Stomach (tissue), 9 donors: ENCODE measurements around the gene GRK6. TPM values are rescaled to one million over a fixed set of nuclear protein-coding genes. Genes with fewer than 3 reads are reported as not detected.

ENCODE experiments used
- DNase-seq, 2 donors: peaks; one replicate each; pipeline versions ENCODE4 v3.0.0 to v3.0.0-alpha.2; 2013 to 2019
- H3K27ac ChIP-seq, 5 donors: fragments of 200-600 bp in 4 of 5; sonication (generic) in 4 of 5; one replicate each; pipeline ENCODE4 v1.5.1; 2013 to 2019; ENCODE audit warnings: mild to moderate bottlenecking in 1 of 5, moderate library complexity in 1 of 5
- H3K27me3 ChIP-seq, 3 donors: fragments of 200-600 bp; sonication (generic); one replicate each; pipeline ENCODE4 v1.5.1; 2017 to 2019; ENCODE audit warnings: mixed run types in 1 of 3
- H3K36me3 ChIP-seq, 4 donors: fragments of 200-600 bp; sonication (generic); 1 replicate in 3 of 4; 2 replicates in 1 of 4; pipeline ENCODE4 v1.5.1; 2016 to 2019
- H3K4me1 ChIP-seq, 4 donors: fragments of 200-600 bp; sonication (generic); one replicate each; pipeline ENCODE4 v1.5.1; 2016 to 2019
- H3K4me3 ChIP-seq, 4 donors: fragments of 200-600 bp; sonication (generic) in 3 of 4; one replicate each; pipeline ENCODE4 v1.5.1; 2016 to 2019; ENCODE audit warnings: mild to moderate bottlenecking in 1 of 4
- H3K9me3 ChIP-seq, 4 donors: fragments of 200-600 bp; sonication (generic); one replicate each; pipeline ENCODE4 v1.5.1; 2016 to 2019
- CTCF ChIP-seq, 7 experiments: fragments of 450-650 bp in 4 of 7; fragments of 200-600 bp in 3 of 7; sonication (generic) in 3 of 7; IDR thresholded peaks; one replicate each; pipeline ENCODE4 v1.5.1; 2016 to 2019; ENCODE audit warnings: antibody characterized with exemption in 7 of 7, control low read depth in 2 of 7, mild to moderate bottlenecking in 1 of 7
- EP300 ChIP-seq: sonication (generic); formaldehyde crosslinking; IDR thresholded peaks from one replicate; pipeline ENCODE4 v1.6.1; 2017; ENCODE audit warnings: antibody characterized with exemption
- POLR2A ChIP-seq, 4 donors: fragments of 450-650 bp; IDR thresholded peaks; one replicate each; pipeline ENCODE4 v1.6.1; 2016; ENCODE audit warnings: antibody characterized with exemption in 4 of 4, control low read depth in 2 of 4, mild to moderate bottlenecking in 1 of 4, moderate library complexity in 1 of 4
- POLR2AphosphoS5 ChIP-seq, 3 donors: sonication (generic); formaldehyde crosslinking; IDR thresholded peaks; one replicate each; pipeline ENCODE4 v1.6.1; 2016; ENCODE audit warnings: antibody characterized with exemption in 3 of 3
- WGBS, 5 donors: extraction: QIAGEN DNeasy Blood & Tissue Kit in 3 of 5; methylation state at CpG; one replicate each; pipeline versions ENCODE4 v1.1.5 to v1.1.7; 2013 to 2018; 5-methylcytosine and 5-hydroxymethylcytosine counted together
- intact Hi-C: fragments of 100-400 bp; cut with DNase I; formaldehyde crosslinking; loops from one replicate; pipeline ENCODE4 v1.15.1; 2023; ENCODE audit warnings: low total_unique reads
- polyA plus RNA-seq, 3 donors: library from polyadenylated mRNA; stranded (reverse); fragments of 200-250 nt; gene quantifications; one replicate each; pipeline ENCODE4 v1.2.3, GENCODE V29; 2013
- total RNA-seq, 5 donors: library from RNA; depleted of rRNA; stranded (reverse); fragments of >200 nt; gene quantifications; one replicate each; pipeline versions ENCODE4 v1.1.0 to v1.2.3, GENCODE V29; 2014 to 2016
- donor health status: healthy with polysubstance abuse.
- donor health status: Bipolar disorder and iron deficiency.
- donor health status: healthy.

Gene GRK6
- total and polyA plus RNA-seq, 8 donors: 1.8 to 91.2 (median 17.7) TPM

GRCh38 chr5:177470759-177471536 is 44.5 kb downstream of the GRK6 start:
- intact Hi-C loops: no loop called here
- TF ChIP-seq EP300 (no peak), CTCF (IDR thresholded peaks at IDR 0.05) (no peak), POLR2A (IDR thresholded peaks at IDR 0.05) (no peak), POLR2AphosphoS5 (IDR thresholded peaks at IDR 0.05) (no peak)
- peaks cover 19 to 29% (median 25%) of the 10 kb centered on the region in 4 donors for H3K36me3 ChIP-seq
- peaks cover 20 to 69% (median 53%) of the 10 kb centered on the region in 4 donors for H3K4me1 ChIP-seq
- no peaks in the 10 kb centered on the region for H3K9me3 ChIP-seq
- H3K27ac ChIP-seq: peak overlapping the region in 3 of 5 donors; percentile 79 to 90 (median 88)
- peaks cover 0 to 22% (median 3%) of the 10 kb centered on the region in 3 donors for H3K27me3 ChIP-seq
- 78 to 88% (median 82%) methylated on average over 8 to 10 of the region's 10 CpGs for WGBS, 5 donors
- DNase-seq: peak in 1 of 2 donors; percentile 57
- H3K4me3 ChIP-seq: no peak overlapping the region

GRCh38 chr5:177471610-177472356 is 45.3 kb downstream of the GRK6 start:
- H3K27ac ChIP-seq: peak overlapping the region; percentile 14 to 90 (median 82)
- peaks cover 11 to 21% (median 17%) of the 10 kb centered on the region in 4 donors for H3K36me3 ChIP-seq
- DNase-seq: peak in 1 of 2 donors; percentile 50
- peak overlapping the region; percentile 76 to 87 (median 82) for H3K4me3 ChIP-seq
- 63 to 79% (median 68%) methylated on average over 8 to 14 of the region's 14 CpGs for WGBS, 5 donors
- H3K4me1 ChIP-seq: peaks cover 20 to 75% (median 57%) of the 10 kb centered on the region in 4 donors
- intact Hi-C loops: no loop called here
- no peaks in the 10 kb centered on the region for H3K9me3 ChIP-seq
- TF ChIP-seq POLR2AphosphoS5 (IDR thresholded peaks at IDR 0.05) (no peak), POLR2A (IDR thresholded peaks at IDR 0.05) (no peak), EP300 (no peak), CTCF (IDR thresholded peaks at IDR 0.05) (no peak)
- peaks cover 0 to 22% (median 3%) of the 10 kb centered on the region in 3 donors for H3K27me3 ChIP-seq

GRCh38 chr5:177472460-177473442 is 46.3 kb downstream of the GRK6 start:
- H3K27ac ChIP-seq: peak overlapping the region; percentile 65 to 90 (median 82)
- 1 to 4% (median 2%) methylated on average over 21 to 93 of the region's 93 CpGs for WGBS, 5 donors
- TF ChIP-seq POLR2AphosphoS5 (IDR thresholded peaks at IDR 0.05): no peak
- no peak for TF ChIP-seq EP300
- TF ChIP-seq CTCF (IDR thresholded peaks at IDR 0.05): no peak
- TF ChIP-seq POLR2A (IDR thresholded peaks at IDR 0.05): no peak
- peaks cover 20 to 82% (median 60%) of the 10 kb centered on the region in 4 donors for H3K4me1 ChIP-seq
- DNase-seq: peak; percentile 52 to 89
- H3K4me3 ChIP-seq: peak overlapping the region; percentile 76 to 87 (median 82)
- intact Hi-C loops: no loop called here
- H3K27me3 ChIP-seq: peaks cover 0 to 22% (median 3%) of the 10 kb centered on the region in 3 donors
- peaks cover 1 to 11% (median 8%) of the 10 kb centered on the region in 4 donors for H3K36me3 ChIP-seq
- no peaks in the 10 kb centered on the region for H3K9me3 ChIP-seq
